PC-9 (cell line): ENCODE results near the gene FIBCD1. TPM values are rescaled to one million over a fixed set of nuclear protein-coding genes. Genes with fewer than 3 reads are reported as not detected.

Source experiments
- BruUV-seq: library from RNA; stranded (reverse); fragments of 400-500 nt; replicated peaks from 2 replicates; lab custom pipeline; 2021; lab: Mats Ljungman, UMichigan
- CTCF ChIA-PET: fragments of 300-600 bp; sonication (Branson Sonifier 250); formaldehyde crosslinking; loops from one replicate; lab custom pipeline; 2022; ENCODE audit warnings: antibody characterized with exemption; lab: Charles Lee
- POLR2A ChIA-PET: fragments of 300-600 bp; sonication (Branson Sonifier 250); formaldehyde crosslinking; loops from one replicate; lab custom pipeline; 2022; ENCODE audit warnings: antibody characterized with exemption; ENCODE audit not compliant: unreplicated experiment; lab: Charles Lee
- DNase-seq, 2 experiments: peaks; one replicate each; pipeline versions ENCODE4 v3.0.0 to v3.0.0-alpha.2; 2015 to 2022; ENCODE audit warnings: mixed read lengths in 1 of 2
- H2AFZ ChIP-seq: fragments of 200-600 bp; sonication (generic); 2 replicates; pipeline ENCODE4 v1.8.1; 2017; ENCODE audit warnings: antibody characterized with exemption
- H3F3A ChIP-seq: fragments of 200-600 bp; sonication (generic); 2 replicates; pipeline ENCODE4 v1.8.1; 2017; ENCODE audit warnings: antibody characterized with exemption, mild to moderate bottlenecking, low read depth; ENCODE audit not compliant: insufficient read depth
- H3K27ac ChIP-seq: fragments of 200-600 bp; sonication (generic); 2 replicates; pipeline ENCODE4 v1.6.1; 2016; ENCODE audit warnings: mixed run types
- H3K27me3 ChIP-seq: fragments of 200-600 bp; sonication (generic); 2 replicates; pipeline ENCODE4 v1.6.1; 2016; ENCODE audit warnings: low read depth, mixed run types; ENCODE audit not compliant: insufficient read depth
- H3K36me3 ChIP-seq: fragments of 200-600 bp; sonication (generic); 2 replicates; pipeline ENCODE4 v1.6.1; 2016; ENCODE audit warnings: low read depth, mixed run types
- H3K4me1 ChIP-seq: fragments of 200-600 bp; sonication (generic); replicated peaks from 2 replicates; pipeline ENCODE4 v1.6.1; 2016; ENCODE audit warnings: mixed run types; ENCODE audit not compliant: insufficient read depth
- H3K4me2 ChIP-seq: fragments of 200-600 bp; sonication (generic); 2 replicates; pipeline ENCODE4 v1.6.1; 2017; ENCODE audit warnings: mixed run types
- H3K4me3 ChIP-seq: fragments of 200-600 bp; sonication (generic); 2 replicates; pipeline ENCODE4 v1.6.1; 2016; ENCODE audit warnings: mixed run types
- H3K79me2 ChIP-seq: fragments of 200-600 bp; sonication (generic); 2 replicates; pipeline ENCODE4 v1.6.1; 2017; ENCODE audit warnings: low read depth, mixed run types
- H3K9me2 ChIP-seq: fragments of 200-600 bp; sonication (generic); 2 replicates; pipeline ENCODE4 v1.8.1; 2017; ENCODE audit warnings: mild to moderate bottlenecking; ENCODE audit not compliant: insufficient read depth
- H3K9me3 ChIP-seq: fragments of 200-600 bp; sonication (generic); 2 replicates; pipeline ENCODE4 v1.8.1; 2016; ENCODE audit warnings: low read depth; ENCODE audit not compliant: insufficient read depth
- H4K20me1 ChIP-seq: fragments of 200-600 bp; sonication (generic); 2 replicates; pipeline ENCODE4 v1.8.1; 2017; ENCODE audit not compliant: insufficient read depth
- CTCF ChIP-seq: fragments of 200-600 bp; sonication (generic); conservative IDR thresholded peaks from 2 replicates; pipeline ENCODE4 v1.6.1; 2017; ENCODE audit warnings: mixed run types, antibody characterized with exemption, mild to moderate bottlenecking, moderate library complexity
- EZH2 ChIP-seq: fragments of 200-600 bp; sonication (generic); IDR thresholded peaks from 2 replicates; pipeline ENCODE4 v1.8.0; 2017; ENCODE audit warnings: antibody characterized with exemption, low read depth
- intact Hi-C: fragments of 100-400 bp; cut with micrococcal nuclease; formaldehyde crosslinking; loops from one replicate; pipeline ENCODE4 v1.10.0; 2022; ENCODE audit not compliant: unreplicated experiment
- total RNA-seq: library from RNA; stranded (reverse); gene quantifications from 2 replicates; pipeline ENCODE4 v1.2.3, GENCODE V29; 2021

The FIBCD1 gene
- total RNA-seq, 1 experiment from 2014 or later = 2.7 TPM

- H3K79me2 ChIP-seq = no peaks in the 10 kb centered on the region
- no peaks in the 10 kb centered on the region for H3K36me3 ChIP-seq
- H3K4me2 ChIP-seq = no peak overlapping the region
- TF ChIP-seq EZH2 (no peak), CTCF (no peak)
- no TSS peak for BruUV-seq
- no peak overlapping the region for H3K27ac ChIP-seq
- H2AFZ ChIP-seq = no peak overlapping the region
- DNase-seq = peak in 1 of 2 experiments; percentile 77
- H3K9me3 ChIP-seq = no peaks in the 10 kb centered on the region
- H3K27me3 ChIP-seq = no peaks in the 10 kb centered on the region
- no peaks in the 10 kb centered on the region for H3K4me1 ChIP-seq
- CTCF ChIA-PET = interaction anchor here (0.5 to 1.1 kb wide), 4 partner anchors 12 to 133 kb away, joined by 3 to 9 read pairs (median 6); no protein-coding TSS in a partner anchor
- 0 out of 2 replicates have a peak, but pooled peaks cover 4% of the 10 kb centered on the region for H3F3A ChIP-seq
- intact Hi-C loops = no loop called here
- H3K9me2 ChIP-seq = no peaks in the 10 kb centered on the region
- peaks cover 7% of the 10 kb centered on the region; the same call in 1 of the 2 replicates for H4K20me1 ChIP-seq
- POLR2A ChIA-PET = interaction anchor here (0.5 to 0.6 kb wide), 2 partner anchors 13 to 131 kb away, joined by 3 to 4 read pairs; no protein-coding TSS in a partner anchor
- H3K4me3 ChIP-seq = no peak overlapping the region
These were observed 78.4 kb downstream of the FIBCD1 start for GRCh38 chr9:130860458-130861316.

GRCh38 chr9:130858739-130859705 is 80.0 kb downstream of the FIBCD1 start:
- no peak overlapping the region for H3K4me3 ChIP-seq
- no peak overlapping the region for H3K27ac ChIP-seq
- no peaks in the 10 kb centered on the region for H3K9me3 ChIP-seq
- H3K36me3 ChIP-seq = no peaks in the 10 kb centered on the region
- H3K9me2 ChIP-seq = no peaks in the 10 kb centered on the region
- no TSS peak for BruUV-seq
- TF ChIP-seq EZH2 (no peak), CTCF (no peak)
- no peaks in the 10 kb centered on the region for H3K27me3 ChIP-seq
- H3K4me2 ChIP-seq = no peak overlapping the region
- H3K4me1 ChIP-seq = no peaks in the 10 kb centered on the region
- H4K20me1 ChIP-seq = peaks cover 7% of the 10 kb centered on the region; the same call in 1 of the 2 replicates
- DNase-seq = no peak
- ChIA-PET CTCF (interaction anchor here (0.6 kb wide), 3 partner anchors 13 to 505 kb away, joined by 3 to 12 read pairs (median 11); no protein-coding TSS in a partner anchor), POLR2A (no interaction called here)
- intact Hi-C loops = no loop called here
- H2AFZ ChIP-seq = no peak overlapping the region
- H3K79me2 ChIP-seq = no peaks in the 10 kb centered on the region
- 0 out of 2 replicates have a peak, but pooled peaks cover 3% of the 10 kb centered on the region for H3F3A ChIP-seq
